Myocyte (in vitro differentiated cells): ENCODE measurements around the gene YTHDF2. TPM values are rescaled to one million over a fixed set of nuclear protein-coding genes. Genes with fewer than 3 reads are reported as not detected.
"Not testable (repeated sequence)": the region's sequence is repeated elsewhere in the genome, so short reads cannot be mapped to it uniquely, and the experiment has no call there.

Experiments
- DNase-seq: peaks from one replicate; pipeline ENCODE4 v3.0.0-alpha.2; 2012; ENCODE audit warnings: low read depth
- polyA plus RNA-seq: library from polyadenylated mRNA; unstranded; fragments of >200 nt; gene quantifications from one replicate; pipeline ENCODE4 v1.2.1, GENCODE V29; 2012; ENCODE audit warnings: missing spikeins
- total RNA-seq: library from RNA; depleted of rRNA; stranded (reverse); fragments of >200 nt; gene quantifications from 2 replicates; pipeline ENCODE4 v1.2.3, GENCODE V29; 2014

The YTHDF2 gene
- total RNA-seq: 59.5 and 66.6 TPM in 2 replicates
- polyA plus RNA-seq: 46.0 TPM

DNA sequence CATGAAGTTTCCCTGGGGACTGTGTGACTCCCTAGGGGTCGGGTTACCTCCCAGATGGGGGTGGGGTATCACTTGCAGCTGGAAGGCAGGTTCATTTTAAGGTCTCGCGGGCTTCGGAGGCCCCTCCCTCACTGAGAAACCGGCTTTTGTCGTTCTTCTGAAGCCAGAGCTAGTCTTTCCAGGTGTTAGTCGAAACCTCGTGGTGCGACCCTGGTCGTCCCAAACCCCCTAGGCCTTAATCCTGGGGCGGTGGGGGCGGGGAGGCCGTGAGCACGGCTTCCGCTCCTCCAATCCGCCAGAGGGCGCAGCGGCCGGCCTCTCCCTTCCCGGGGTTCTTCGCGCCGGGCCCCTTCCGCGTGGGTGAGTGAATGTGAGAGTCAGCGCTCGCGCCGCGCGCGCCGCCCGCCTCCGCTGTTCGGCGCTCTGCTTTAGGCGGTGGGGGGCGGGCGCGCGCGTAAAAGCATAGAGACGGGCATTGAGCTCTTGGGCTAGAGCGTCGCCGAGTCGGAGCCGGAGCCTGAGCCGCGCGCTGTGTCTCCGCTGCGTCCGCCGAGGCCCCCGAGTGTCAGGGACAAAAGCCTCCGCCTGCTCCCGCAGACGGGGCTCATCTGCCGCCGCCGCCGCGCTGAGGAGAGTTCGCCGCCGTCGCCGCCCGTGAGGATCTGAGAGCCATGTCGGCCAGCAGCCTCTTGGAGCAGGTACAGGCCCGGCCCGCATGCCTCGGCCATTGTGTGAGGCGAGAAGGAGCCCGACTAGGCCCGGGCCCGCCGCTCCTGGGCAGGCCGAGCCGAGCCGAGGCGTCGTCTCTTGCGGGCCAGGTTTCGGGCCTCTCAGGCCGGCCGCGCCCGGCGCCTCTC, at the start of gene YTHDF2:
YTHDF2 (plus strand) TSS at position 491 of the 857 bp plus-strand sequence; CDS start at position 672, 181 bp downstream.
- peak; percentile 98 for DNase-seq

DNA sequence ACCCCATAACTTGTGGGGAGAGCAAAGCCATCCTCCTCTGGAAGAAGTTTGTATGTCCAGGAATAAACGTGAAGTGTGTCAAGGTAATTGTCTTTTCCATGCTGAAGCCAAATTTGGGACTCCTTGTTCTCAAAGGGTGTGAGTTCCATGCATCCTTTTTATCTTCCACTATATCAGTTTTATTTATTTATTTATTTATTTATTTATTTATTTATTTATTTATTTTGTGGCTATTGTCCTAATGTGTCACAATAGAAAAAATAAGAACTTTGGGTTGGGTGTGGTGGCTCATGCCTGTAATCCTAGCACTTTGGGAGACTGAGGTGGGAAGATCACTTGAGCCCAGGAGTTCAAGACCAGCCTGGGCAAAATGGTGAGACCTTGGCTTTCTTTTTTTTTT, 45.1 kb upstream of the YTHDF2 start:
- not testable (repeated sequence) for DNase-seq

DNA sequence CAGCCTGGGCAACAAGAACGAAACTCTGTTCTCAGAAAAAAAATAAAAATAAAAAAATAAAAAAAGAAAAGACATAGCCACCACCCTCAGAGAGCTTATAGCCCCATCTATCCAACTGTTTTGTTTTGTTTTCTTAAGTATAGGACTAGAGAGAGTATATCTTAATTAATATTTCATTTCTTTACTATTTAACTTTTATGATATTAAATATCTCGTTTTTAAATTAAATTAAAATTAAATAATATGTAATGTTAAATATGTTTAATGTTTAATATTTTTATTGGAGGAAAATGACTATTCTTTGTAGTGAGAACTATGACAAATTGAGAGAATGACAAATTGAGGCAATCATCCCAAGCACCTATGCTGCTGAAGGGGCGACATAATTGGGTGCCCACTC, 33.1 kb upstream of the YTHDF2 start:
- DNase-seq: no peak

DNA sequence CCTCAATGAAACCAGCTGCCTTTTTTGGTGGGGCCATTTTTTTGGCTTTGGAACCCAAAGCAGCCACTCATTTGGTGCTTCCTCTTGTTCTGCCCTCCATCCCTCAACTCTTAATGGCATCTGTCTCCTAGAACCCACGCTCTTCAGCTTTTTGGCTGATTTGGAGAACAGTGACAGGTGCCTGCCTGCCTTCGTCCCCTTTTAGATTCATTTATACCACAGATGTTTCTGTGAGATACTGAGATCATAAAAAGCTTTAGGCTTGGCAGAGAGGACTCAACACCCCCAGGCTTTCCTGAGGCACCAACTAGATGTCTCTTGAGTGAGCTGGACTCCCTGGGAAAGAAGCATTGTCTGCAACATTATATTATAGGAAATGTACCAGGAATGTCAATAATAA, 20.4 kb upstream of the YTHDF2 start:
- DNase-seq: peak; percentile 70

DNA sequence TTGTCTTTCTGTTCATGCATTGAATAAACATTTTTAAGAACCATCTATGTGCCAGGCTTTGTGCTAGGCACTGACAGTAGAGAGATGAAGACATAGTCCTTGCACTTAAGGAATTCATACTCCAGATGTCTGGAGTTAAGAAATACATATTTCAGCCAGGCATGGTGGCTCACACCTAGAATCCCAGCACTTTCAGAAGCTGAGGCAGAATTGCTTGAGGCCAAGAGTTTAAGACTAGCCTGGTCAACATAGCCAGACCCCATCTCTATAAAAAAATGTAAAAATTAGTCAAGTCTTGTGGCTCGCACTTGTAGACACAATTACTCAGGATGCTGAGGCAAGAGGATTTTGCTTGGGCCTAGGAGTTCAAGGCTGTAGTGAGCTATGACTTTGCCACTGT, 18.6 kb upstream of the YTHDF2 start:
- DNase-seq: no peak

DNA sequence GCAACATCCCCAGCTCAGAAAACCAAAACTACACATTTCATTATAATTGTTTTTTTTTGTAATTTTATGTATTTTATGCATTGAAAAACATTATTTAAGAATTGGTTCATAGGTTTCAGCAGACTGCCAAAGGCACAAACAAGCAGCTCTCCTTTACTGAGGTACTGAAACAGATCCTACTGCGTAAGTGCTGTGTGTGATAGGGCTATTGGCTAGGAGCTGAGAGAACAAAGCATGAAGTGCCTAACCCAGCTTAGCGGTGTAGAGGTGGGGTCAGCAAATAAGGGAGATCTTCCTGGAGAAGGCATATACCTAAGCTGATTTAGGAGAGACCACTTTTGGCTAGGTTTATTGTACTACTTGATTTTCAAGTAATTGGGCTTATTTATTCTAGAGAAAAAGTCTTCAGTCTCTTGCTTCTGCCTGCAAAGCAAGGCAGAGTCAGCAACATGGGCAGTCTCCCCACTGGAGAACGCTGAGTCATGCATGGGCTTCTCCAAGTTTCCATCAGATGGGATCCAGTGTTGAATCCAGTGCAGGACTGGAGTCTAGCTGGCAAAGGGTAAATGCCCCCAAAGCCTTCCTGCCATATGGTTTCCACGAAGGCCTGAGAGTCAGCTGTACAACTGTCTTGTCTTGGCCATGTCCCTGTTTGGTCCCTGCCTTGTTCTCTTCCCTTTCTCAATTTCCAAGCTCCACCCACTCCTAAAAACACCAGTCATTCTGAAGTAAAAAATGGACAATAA, 18.0 kb upstream of the YTHDF2 start:
- DNase-seq: peak; percentile 49

DNA sequence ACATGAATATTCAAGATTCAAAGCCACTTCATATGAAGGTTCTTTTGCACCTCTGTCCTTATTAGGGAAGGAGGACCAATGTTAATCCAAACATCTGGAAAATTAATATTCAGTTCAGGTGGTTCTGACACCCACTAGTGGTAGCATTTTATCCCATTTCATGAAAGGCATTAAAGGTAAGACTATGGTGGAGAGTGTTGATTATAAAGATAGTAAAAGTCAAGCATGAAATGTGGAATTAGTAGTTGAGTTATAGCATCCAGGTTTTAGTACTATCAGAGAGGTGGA, 17.5 kb upstream of the YTHDF2 start:
- no peak for DNase-seq

DNA sequence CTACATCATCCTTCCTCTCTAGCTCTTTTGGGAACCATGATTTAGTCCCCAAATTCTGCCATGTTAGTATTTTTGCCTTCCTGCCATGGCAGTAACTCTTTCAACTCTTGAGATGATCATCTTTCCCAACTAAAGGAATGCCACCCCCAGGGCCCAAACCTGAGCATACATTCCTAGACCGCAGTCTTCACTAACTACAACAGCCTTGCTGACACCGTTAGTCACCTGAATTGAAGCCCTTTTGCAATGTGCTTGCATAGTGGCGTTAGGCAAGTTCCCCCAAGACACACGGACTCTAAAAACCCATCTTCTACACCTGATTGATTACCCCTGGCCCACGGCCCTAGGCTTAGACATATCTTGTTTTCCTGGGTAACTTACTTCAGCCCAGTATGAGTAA, 16.4 kb upstream of the YTHDF2 start:
- DNase-seq: no peak

DNA sequence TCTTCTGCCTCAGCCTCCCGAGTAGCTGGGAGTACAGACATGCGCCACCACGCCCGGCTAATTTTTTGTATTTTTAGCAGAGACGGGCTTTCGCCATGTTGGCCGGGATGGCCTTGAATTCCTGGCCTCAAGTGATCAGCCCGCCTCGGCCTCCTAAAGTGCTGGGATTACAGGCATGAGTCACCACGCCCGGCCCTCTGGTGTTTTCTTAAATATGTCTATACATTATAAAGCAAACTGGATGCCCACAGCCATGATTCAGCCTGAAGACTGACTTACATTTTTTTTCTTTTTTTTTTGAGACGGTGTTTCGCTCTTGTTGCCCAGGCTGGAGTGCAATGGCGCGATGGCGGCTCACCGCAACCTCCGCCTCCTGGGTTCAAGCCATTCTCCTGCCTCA, 14.8 kb upstream of the YTHDF2 start:
- not testable (repeated sequence) for DNase-seq

DNA sequence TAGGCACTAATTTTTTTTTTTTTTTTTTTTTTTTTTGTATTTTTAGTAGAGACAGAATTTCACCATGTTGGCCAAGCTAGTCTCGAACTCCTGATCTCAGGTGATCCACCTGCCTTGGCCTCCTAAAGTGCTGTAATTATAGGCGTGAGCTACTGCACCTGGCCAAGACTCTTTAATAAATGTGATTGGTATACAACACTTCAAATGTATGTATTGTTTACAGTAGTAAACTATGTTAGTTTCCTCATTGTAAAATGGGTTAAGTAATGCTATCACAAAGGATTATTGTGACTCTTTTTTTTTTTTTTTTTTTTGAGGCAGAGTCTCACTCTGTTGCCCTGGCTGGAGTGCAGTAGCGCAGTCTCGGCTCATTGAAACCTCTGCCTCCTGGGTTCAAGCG, 11.4 kb upstream of the YTHDF2 start:
- DNase-seq: not testable (repeated sequence)

DNA sequence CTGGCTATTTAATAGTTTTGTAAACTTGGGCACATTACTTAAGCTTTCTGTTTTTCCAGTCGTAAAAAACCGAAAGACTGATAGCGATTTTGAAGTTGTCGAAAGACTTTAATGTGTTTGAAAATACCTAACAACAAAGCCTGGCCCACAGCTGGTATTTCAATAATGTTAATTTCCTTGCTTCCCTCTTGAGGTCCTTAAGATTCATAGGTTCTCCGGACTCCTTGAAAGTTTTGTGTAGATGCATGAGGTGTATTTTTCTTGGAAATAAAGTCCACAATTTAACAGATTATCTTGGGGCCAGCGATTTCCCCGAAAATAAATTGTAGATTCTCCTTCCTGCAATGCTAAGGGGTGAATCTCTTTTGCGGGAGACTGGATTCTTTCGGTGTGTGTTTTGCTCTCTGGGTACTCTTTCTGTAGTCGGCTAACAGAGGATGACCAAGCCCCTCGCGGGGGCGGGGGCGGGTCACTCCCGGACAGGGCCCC, 735 bp upstream of the YTHDF2 start:
- no peak for DNase-seq

DNA sequence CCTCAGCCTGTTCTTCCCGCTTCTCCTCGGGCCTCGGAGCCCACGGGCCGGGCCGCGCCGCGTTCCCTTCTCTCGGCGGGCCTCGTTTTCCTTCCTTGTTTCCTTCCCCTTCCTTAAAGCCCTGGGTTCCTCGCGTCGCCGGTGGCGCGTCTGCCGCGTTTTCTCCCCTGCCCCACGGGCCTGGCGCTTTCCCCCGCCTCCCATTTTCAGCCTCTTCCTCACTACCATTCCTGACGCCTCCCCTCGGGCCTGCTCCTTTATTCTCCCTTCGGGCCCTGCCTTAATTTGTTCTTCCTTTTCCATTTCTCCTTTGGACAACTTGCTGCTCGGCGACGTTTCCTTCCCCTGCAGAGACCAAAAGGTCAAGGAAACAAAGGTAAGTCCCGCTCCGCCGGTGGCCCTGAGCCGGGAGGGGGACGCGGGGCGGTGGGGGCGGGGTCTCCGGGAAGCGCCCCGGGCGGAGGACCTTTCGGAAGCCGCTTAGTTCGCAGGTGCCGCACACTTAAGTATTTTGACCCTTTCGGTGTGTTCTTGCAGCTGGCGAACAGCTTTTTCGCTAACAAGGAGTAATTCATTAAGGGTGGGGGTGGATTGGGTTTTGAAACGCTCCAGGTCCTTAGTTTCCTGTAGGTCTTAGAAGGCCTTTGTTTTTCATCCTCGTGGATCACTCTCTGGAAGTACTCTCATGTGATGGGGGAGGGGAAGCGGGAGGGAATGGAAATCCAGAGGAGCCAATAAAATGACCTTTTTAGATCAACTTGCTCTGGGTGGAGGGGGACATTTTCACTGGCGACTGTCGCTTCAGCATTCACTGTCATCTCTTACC, 780 bp downstream of the YTHDF2 start:
- peak; percentile 61 for DNase-seq

DNA sequence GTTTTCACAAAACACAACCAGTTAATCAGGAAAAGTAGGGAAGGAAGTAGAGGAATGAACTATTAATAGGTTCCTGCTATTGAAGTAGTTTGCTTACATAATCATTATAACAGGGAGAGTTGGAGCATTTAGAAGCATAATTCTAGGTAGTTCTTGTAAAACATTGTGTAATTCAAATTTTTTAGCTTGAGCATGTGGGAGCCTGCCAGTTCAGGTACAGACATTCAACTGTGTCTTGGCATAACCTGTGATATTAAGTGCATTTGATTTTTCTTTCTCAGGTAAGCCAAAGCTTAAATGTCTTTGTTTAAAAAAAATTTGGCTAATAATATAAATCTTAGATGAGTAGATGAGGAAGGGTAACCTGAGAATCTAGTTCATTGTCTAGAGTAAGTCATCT, 3.4 kb downstream of the YTHDF2 start:
- DNase-seq: no peak

DNA sequence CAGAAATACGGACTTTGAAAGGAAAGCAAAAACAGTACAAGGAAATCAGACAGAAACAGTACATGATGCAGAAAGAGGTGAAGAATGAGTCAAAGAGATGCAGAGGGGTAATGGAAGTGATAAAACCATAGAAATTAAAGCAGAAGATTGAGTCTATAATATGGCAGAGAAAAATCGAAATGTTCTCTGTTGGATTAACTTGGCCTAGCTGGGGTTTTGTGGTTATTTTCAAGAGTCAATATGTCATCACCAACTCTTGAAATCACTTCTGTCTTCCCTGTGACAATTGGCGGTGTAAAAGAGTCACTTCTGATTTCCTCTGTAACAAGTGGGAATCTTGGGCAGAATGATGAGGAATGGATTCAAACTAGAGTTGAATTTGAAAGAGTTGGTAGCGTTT, 7.4 kb downstream of the YTHDF2 start:
- no peak for DNase-seq

DNA sequence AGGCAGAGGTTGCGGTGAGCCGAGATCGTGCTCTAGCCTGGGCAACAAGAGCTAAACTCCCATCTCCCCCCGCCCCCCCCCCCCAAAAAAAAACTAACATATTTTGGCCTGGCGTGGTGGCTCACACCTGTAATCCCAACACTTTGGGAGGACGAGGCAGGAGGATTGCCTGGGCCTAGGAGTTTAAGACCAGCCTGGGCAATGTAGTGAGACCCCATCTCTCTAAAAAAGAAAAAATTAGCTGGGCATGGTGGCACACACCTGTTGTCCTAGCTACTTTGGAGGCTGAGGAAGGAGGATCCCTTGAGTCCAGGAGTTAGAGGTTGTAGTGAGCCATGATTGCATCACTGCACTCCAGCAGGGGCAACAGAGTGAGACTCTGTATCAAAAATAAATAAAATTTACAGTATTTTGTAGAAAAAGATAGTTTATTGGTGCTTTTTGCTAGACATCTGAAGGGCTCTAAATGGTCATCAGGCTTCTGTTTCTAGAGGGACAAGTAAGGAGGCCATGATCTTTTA, 9.0 kb downstream of the YTHDF2 start:
- DNase-seq: no peak

DNA sequence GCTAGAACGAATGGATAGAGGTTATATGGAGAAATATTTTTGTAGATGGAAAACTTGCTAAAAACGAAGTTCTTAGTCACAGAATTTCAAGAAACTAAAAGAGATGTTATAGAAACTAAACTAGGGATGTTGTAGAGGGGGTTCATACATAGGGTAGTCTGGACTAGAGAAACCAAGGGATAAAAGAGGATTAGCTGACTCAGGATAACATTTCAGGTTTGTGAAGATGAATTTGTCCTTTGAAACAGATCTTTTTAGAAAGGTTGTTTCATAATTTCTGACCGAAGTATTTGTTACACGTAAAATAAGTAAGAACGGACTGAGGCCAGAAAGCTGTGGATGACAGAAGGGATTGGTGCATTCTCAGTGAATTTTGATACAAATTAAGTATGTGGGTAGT, 13.6 kb downstream of the YTHDF2 start:
- no peak for DNase-seq

DNA sequence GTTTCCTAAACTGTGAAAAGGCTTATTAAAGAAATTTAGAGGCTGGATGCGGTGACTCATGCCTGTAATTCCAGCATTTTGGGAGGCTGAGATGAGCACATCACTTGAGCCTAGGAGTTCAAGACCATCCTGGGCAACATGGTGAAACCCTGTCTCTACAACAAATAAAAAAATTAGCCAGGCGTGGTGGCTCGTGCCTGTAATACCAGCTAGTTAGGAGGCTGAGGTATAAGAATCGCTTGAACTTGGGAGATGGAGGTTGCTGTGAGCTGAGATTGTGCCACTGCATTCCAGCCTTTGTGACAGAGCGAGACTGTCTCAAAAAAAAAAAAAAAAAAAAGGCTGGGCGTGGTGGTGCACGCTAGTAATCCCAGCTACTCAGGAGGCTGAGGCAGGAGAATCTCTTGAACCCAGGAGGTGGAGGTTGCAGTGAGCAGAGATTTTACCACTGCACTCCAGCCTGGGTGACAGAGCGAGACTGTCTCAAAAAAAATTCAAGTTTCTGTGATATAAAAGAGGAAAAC, 14.1 kb downstream of the YTHDF2 start:
- not testable (repeated sequence) for DNase-seq

DNA sequence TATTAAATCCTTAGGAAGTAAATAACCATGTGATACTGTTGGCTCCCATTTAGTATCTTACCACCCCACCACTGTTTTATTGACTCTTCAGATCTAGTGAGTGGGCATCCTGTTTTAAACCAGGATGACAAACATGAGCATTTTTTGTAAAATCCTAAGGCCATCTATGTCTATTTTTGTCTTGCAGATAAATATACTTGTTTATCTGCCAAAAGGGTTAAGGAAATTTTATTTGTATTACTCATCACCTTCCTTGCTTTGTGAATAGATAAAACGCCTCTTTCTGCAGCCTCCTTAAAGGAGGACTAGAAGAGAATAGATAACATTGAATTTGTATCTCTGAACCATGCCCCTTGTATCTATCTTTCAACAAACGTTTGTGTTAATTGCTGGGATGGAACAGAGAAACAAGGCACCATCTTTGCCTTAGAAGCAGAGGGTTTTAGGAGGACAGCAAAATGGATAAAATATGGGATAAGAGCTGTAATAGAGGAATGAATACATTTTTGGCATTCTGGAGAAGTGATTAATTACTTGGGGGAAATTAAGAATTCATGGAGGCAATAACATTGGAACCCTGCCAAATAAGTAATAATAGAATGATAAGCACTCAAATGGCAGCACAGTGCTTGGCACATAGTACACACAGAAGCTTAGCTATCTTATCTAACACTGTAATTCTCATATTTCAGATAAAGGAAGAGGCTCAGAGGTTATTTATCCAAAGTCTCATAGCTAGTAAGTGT, 14.7 kb downstream of the YTHDF2 start:
- DNase-seq: peak; percentile 26

DNA sequence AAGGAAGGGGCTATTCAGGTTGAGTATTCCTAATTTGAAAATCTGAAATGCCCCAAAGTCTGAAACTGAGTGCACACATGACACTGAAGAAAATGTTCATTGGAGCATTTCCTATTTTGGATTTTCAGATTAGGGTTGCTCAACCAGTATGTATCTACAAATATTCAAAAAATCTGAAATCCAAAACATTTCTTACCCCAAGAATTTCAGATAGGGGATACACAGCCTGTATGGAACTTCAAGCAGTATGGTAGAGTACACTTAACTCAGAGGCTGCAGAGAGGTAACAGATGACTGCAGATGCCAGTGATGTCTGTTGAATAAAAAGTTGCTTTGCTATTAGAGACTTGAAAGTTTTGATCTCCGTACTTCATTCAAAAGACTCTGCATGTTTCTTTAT, 19.0 kb downstream of the YTHDF2 start:
- no peak for DNase-seq

DNA sequence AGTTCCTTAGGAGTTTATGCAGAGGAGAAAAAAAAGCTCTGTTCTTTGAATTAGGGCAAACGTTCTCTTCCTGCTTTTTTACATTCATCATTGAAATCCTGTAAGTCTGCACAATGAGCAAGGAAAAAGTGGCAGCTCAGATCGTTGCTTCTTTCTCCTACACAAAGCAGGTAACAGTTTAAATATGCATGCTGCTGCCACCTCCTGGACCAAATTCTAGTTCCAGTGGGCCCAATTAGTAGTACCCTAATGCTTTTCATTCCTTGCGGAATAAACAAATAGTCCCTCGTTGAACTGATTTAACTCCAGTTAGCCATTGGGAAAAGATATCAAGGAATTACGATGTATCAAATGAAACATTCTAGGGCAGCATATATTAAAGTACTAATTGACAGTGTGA, 20.1 kb downstream of the YTHDF2 start:
- DNase-seq: no peak
